IPS DF 4.7 (cell line): Measurements from ENCODE around the gene TRPC6.
"Not testable (repeated sequence)": the region's sequence is repeated elsewhere in the genome, so short reads cannot be mapped to it uniquely, and the experiment has no call there.

Experiments
- DNase-seq: peaks from one replicate; pipeline ENCODE4 v3.0.0-alpha.2; 2013; ENCODE audit warnings: low spot score; ENCODE audit errors: extremely low read depth

The TRPC6 gene

GRCh38 chr11:101523193-101523592, 60.6 kb downstream of the TRPC6 start:
- DNase-seq, result no peak

- no peak for DNase-seq
Observed at GRCh38 chr11:101521821-101522220, 62.0 kb downstream of the TRPC6 start.

GRCh38 chr11:101516546-101516945, 67.3 kb downstream of the TRPC6 start:
- DNase-seq, result peak; percentile 25

- no peak for DNase-seq
Observed at GRCh38 chr11:101511065-101511464, 72.7 kb downstream of the TRPC6 start.

DNA sequence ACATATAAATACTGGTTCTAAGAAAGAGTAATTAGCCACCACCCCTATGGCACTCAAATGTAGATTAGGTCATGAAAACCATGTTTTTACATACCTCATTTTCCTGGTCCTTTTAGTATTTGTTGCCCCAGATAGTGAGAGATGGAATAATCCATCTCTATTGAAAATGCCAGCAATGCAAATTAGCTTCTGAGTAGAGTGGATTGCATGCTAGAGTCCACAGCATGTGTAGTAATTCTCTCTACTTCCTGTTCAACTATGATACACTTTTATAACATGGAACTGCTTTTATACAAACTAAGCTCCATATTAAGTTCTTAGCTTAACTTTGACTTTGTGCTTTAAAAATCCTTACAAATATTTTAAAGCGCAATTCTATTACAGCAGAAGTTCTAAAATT, 73.2 kb downstream of the TRPC6 start:
- DNase-seq, result no peak

DNA sequence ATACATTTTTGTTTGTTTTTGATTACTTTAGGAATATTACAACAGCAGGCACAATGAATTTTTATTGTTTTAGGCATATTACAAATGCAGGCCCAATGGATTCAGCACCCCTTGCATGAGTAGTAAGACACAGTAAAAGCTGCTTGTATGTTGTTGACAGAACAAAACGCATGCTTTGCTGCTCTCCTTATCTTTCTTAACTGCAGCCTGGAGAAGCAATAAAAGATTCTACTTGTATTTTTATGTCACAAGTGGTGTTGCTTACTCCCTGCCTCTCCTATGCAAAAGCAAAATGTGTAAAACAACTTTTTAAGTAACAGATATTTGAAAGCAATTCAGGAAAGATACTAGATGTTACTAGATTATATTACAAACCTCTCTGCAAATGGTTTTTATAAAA, 73.9 kb downstream of the TRPC6 start:
- DNase-seq, result no peak

DNA sequence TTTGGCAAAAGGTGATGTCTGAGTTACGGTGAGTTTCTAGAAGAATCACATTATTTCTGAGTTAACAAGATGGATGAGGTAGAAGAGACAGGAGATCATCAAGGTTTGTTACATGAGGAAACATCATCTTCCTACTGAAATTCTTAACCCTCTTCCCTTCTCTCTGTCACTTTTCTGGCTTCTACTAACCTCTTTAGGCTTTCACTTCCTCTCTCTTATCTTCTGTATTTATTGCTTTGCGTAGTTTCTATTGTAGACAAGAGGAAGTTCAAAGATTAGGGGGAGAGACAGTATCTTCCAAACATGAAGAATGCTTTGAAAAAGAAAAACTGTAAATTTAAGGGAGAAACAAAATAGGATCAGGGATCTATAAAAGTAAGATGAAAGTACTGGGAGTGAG, 75.4 kb downstream of the TRPC6 start:
- DNase-seq, result no peak

- DNase-seq, result no peak
Observed at GRCh38 chr11:101498891-101499290, 84.9 kb downstream of the TRPC6 start.

- DNase-seq, result no peak
Observed at GRCh38 chr11:101497291-101497690, 86.5 kb downstream of the TRPC6 start.

DNA sequence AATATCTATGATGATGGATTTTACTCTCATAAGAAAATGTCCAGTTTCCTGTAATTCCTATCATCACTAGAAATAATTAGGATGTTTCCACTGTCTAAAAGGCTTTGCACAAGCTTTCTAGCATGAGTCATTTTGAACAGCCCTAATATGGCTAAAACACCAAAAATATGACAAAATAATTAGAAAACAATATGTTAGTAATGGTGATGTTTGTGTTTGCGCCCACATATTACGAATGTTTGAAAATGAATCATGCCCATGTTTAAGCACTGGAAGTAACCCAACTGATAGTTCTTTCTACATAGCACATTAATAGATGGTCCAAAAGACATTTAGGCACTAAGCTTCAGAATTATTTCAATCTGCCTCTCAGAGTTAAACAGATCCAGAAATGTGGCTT, 96.0 kb downstream of the TRPC6 start:
- DNase-seq, result no peak

DNA sequence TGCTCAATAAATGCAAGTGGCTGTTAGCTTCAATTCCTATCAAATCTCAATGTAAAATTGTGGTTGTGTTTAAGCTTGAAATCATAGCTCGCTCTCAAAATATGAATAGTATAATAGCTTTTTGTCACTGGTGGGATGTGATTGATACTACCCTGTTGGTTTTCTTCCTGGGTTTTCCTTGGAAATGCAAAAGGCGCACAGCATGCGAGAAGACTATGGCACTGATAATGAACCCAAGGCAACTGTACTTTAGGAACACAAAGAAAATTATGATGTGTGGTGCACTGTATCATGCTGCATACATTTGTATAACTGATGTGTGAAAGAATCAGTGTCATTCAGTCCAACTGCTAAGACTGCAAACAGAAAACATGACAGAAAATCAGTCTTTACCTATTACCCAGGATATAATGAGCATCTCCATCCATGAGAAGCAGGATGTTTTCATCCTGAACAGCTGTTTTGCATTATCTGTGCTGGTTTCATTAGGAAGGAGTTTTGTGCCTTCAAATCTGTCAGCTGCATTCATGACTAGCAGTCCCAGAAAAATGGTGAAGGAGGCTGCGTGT, 101.2 kb downstream of the TRPC6 start:
- DNase-seq, result no peak

GRCh38 chr11:101478587-101479369, 105.0 kb downstream of the TRPC6 start:
- DNase-seq, result no peak

- DNase-seq, result no peak
Observed at GRCh38 chr11:101477926-101478325, 105.9 kb downstream of the TRPC6 start.

DNA sequence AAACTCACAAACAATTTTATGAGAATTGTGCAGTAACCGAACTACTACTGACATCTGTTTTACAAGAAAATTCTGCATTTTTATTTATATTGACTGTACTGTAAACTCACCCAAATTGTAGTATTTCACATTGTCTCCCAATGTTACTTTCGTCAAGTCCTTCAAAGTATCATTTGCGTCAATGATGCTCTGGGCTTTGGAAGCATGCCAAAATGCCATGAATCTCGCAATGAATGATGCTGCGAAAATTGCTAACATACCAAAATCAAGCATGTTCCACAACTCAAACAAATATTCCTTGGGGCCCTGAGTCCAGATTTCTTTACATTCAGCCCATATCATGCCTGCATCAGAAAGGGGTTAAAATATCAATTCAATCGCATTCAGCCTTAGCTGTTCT, 107.6 kb downstream of the TRPC6 start:
- no peak for DNase-seq

DNA sequence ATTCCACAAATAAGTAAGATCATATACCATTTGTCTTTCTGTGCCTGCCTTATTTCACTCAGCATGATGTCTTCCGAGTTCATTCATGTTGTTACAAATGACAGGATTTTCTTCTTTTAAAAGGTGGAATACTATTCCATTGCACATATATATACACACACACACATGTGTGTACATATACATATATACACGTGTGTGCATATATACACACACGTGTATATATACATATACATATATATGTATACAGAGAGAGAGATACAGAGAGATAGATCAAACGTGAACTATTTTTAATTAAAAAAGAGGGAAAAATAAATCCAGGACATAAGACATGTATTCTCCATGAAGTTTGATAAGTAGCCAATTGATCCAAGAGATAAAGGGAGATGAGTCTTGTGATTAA, 108.1 kb downstream of the TRPC6 start:
- DNase-seq, result no peak

DNA sequence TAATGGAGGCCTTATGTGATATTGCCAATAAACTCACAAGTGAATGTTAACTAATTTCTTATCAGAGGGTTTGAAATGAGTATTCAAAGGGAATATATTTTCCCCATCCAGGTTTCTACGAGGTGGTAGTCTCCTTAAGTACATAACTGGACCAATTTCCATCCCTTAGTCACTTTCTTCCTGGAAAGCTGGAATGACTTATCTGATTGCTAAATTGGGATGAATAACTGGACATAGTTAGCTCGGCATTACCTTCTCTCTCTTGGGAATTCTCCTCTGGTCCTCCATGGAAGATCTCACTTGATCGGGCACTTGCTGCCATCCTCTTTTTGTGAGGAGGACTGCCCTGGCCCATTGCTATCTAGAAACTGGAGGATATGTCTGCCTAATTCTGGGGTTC, 109.1 kb downstream of the TRPC6 start:
- DNase-seq, result no peak

DNA sequence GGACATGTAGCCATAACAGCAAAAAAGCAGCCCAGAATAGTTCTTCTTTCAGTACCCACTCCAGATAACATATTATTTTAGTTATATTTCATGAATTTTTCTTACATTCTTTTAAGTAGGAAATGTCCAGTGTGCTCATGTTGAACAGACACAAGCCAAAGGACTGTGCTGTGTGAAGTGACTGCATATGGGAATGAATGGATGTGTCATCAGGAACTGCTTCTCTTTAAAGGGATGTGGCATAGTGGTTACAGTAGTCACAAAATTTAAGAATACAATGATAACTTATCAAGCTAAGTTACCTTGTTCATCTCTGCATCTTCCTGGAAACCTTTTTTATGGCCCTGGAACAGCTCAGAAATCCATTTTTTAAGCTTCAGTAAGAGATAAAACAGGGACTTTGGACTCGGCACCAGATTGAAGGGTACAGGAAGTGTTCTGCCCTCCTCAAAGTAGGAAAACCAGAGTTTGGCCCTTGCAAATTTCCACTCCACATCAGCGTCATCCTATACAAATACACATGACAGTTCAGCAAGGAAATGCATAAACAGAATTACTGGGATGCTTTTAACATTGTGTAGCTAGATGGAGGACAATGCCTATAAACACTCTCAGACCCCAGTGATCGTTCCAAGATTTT, 112.8 kb downstream of the TRPC6 start:
- DNase-seq, result no peak

DNA sequence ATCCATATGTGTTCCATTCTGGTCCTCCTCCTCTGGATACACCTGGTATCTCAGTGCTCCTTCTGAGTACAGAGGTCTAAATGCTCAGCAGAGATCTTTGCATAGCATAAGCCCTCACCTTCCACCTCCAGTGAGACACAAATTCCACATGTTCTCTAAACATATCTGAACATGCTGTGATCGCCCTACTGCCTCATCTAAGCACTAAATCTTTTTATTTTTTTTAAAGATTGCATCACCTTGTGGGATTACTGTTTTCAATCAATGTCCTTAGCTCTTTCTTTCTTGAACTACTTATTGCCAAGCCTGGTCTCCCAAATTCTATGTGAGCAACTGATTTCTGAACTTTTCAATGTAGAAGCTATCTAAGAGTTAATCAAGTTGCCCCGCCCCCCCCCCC, 113.4 kb downstream of the TRPC6 start:
- DNase-seq, result no peak

DNA sequence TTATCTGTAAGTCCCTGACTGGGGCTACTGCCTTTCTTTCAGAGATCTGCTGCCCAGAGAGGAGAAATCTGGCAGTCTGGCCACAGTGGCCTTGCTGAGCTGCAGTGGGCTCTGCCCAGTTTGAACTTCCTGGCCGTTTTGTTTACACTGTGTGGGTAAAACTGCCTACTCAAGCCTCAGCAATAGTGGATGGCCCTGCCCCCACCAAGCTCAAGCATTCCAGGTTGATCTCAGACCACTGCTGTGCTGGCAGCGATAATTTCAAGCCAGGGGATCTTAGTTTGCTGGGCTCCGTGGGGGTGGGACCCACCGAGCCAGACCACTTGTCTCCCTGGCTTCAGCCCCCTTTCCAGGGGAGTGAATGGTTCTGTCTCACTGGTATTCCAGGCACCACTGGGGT, 117.5 kb downstream of the TRPC6 start:
- no peak for DNase-seq

GRCh38 chr11:101464388-101464787, 119.4 kb downstream of the TRPC6 start:
- DNase-seq, result not testable (repeated sequence)

DNA sequence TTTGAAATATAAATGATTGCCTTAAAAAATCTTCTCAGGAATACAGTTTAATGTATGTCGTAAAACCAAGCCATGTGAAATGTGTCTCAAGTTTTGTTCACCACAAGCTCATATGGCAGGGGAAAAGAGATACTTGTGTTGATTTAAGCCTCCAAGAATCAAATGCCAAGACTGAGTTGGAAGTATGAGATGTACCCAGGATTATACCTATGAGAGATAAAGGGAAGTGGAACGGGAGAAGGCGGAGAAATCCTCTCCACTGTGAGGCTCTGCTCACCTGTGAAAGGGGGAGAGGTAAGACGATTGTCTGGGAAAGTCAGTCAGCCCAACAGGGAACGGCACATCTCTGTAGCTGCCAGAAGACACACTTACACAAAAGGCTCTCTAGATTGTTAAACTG, 124.8 kb downstream of the TRPC6 start:
- DNase-seq, result no peak

DNA sequence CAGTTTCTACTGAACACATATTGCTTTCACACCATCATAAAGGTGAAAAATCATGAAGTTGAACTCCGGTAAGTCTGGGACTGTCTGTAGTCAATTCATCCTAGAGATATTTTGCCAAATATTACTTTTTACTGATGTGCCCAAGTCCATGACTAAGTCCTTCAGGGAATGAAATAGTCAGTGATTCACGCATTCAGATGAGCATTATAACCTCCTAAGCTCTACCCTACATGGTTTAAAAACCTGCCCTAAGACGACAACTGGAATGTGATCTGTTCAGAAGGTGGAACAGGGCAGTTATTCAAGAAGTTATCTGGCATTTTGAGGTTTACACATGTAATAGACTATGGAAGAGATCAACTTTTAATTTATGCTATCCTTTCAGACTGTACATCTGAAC, 125.6 kb downstream of the TRPC6 start:
- no peak for DNase-seq

DNA sequence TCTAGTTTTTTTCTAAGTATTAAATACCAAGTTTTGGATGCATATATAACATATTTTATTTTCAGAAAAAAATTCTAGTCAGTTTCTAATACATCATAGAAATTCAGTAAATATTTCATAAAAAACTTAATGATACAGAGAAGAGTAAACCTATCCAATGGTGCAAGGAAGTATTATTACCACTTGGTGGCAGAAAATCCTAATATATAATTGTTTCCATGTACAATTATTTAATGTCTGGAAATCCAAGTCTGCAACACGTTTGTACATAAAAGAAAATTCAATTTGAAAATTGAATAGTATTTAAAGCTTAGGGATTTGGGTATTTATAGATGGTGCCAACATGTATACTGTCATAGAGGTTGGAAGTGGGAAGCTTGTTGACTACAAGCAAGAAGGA, 127.0 kb downstream of the TRPC6 start:
- DNase-seq, result no peak
